Cardiac muscle cell (in vitro differentiated cells and primary cell): Measurements from ENCODE around the gene ISL1. TPM values are rescaled to one million over a fixed set of nuclear protein-coding genes. Genes with fewer than 3 reads are reported as not detected.

ENCODE experiments used
- DNase-seq, 2 donors: peaks; one replicate each; pipeline versions ENCODE4 v3.0.0 to v3.0.0-alpha.2; 2010 to 2017; ENCODE audit warnings: low read depth in 1 of 2, low spot score in 1 of 2
- H3K27ac ChIP-seq: fragments of 200-600 bp; sonication (generic); 2 replicates; pipeline ENCODE4 v1.5.1; 2016
- H3K27me3 ChIP-seq: fragments of 200-600 bp; sonication (generic); 2 replicates; pipeline ENCODE4 v1.6.0; 2016; ENCODE audit warnings: control low read depth
- H3K36me3 ChIP-seq: fragments of 200-600 bp; sonication (generic); 2 replicates; pipeline ENCODE4 v1.5.1; 2016; ENCODE audit warnings: control low read depth
- H3K4me1 ChIP-seq: fragments of 200-600 bp; sonication (generic); 2 replicates; pipeline ENCODE4 v1.8.1; 2017; ENCODE audit warnings: low read depth, mild to moderate bottlenecking, mixed run types
- H3K4me3 ChIP-seq: fragments of 200-600 bp; sonication (generic); 2 replicates; pipeline ENCODE4 v1.5.1; 2016; ENCODE audit warnings: mild to moderate bottlenecking
- H3K9me3 ChIP-seq: fragments of 200-600 bp; sonication (generic); 2 replicates; pipeline ENCODE4 v1.5.1; 2017; ENCODE audit warnings: low read depth, mild to moderate bottlenecking, control low read depth
- polyA plus RNA-seq: library from polyadenylated mRNA; unstranded; fragments of >200 nt; fragmentation: Nextera tagmentation; extraction: Ambion mirVana; gene quantifications from 2 replicates; pipeline ENCODE4 v1.2.1, GENCODE V29; 2016
- total RNA-seq: library from RNA; depleted of rRNA; stranded (reverse); fragments of >200 nt; gene quantifications from 2 replicates; pipeline ENCODE4 v1.2.3, GENCODE V29; 2016
- TF ChIP-seq, protein P1 (sequence below): IDR thresholded peaks from 2 replicates; pipeline ENCODE4 v1.5.1; 2012; ENCODE audit warnings: low read depth, mild to moderate bottlenecking, low read length

The ISL1 gene
- total and polyA plus RNA-seq, 2 experiments from 2014 or later: 10.4 to 11.2 TPM

- H3K27ac ChIP-seq: peak overlapping the region; percentile 89
- TF ChIP-seq, protein P1, sequence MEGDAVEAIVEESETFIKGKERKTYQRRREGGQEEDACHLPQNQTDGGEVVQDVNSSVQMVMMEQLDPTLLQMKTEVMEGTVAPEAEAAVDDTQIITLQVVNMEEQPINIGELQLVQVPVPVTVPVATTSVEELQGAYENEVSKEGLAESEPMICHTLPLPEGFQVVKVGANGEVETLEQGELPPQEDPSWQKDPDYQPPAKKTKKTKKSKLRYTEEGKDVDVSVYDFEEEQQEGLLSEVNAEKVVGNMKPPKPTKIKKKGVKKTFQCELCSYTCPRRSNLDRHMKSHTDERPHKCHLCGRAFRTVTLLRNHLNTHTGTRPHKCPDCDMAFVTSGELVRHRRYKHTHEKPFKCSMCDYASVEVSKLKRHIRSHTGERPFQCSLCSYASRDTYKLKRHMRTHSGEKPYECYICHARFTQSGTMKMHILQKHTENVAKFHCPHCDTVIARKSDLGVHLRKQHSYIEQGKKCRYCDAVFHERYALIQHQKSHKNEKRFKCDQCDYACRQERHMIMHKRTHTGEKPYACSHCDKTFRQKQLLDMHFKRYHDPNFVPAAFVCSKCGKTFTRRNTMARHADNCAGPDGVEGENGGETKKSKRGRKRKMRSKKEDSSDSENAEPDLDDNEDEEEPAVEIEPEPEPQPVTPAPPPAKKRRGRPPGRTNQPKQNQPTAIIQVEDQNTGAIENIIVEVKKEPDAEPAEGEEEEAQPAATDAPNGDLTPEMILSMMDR: no peak
- peak in 1 of 2 donors; percentile 61 for DNase-seq
- H3K36me3 ChIP-seq: no peaks in the 10 kb centered on the region
- no peaks in the 10 kb centered on the region for H3K9me3 ChIP-seq
- H3K4me3 ChIP-seq: peak overlapping the region; percentile 81
- H3K4me1 ChIP-seq: peaks cover 25% of the 10 kb centered on the region
- peaks cover 45% of the 10 kb centered on the region for H3K27me3 ChIP-seq
These were observed 622 bp upstream of the ISL1 start for GRCh38 chr5:51382521-51383130.

GRCh38 chr5:51384281-51384840 lies 1.1 kb downstream of the ISL1 start:
- H3K27ac ChIP-seq: no peak overlapping the region
- H3K4me3 ChIP-seq: peak overlapping the region; percentile 81
- H3K4me1 ChIP-seq: peaks cover 27% of the 10 kb centered on the region
- H3K9me3 ChIP-seq: no peaks in the 10 kb centered on the region
- H3K27me3 ChIP-seq: peaks cover 40% of the 10 kb centered on the region
- DNase-seq: peak in 1 of 2 donors; percentile 2
- TF ChIP-seq, protein P1: no peak
- H3K36me3 ChIP-seq: no peaks in the 10 kb centered on the region

DNA sequence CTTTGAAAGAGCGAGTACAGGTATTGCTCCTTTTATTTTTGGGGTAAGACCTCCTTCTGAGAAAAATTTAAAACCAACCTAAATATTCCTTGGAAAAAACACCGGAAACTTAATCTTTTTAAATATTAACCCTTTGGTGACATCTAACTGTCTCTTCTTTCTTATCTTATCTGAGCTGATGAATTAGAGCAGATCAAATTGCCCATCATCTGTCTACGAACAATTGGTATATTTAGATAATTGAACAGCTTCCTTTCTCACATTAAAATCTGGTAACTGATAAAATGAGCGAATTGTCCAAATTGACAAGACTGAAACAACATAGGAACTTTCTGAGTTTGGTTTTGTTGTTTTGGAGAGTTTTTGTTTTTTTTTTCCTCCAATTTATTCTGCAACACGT lies 2.0 kb downstream of the ISL1 start:
- Histone ChIP-seq H3K36me3 (no peaks in the 10 kb centered on the region), H3K4me1 (peaks cover 29% of the 10 kb centered on the region), H3K4me3 (peak overlapping the region; percentile 81), H3K9me3 (no peaks in the 10 kb centered on the region), H3K27me3 (peaks cover 38% of the 10 kb centered on the region), H3K27ac (no peak overlapping the region)
- TF ChIP-seq, protein P1: no peak
- DNase-seq: no peak

- no peak overlapping the region for H3K27ac ChIP-seq
- H3K9me3 ChIP-seq: no peaks in the 10 kb centered on the region
- H3K27me3 ChIP-seq: peaks cover 38% of the 10 kb centered on the region
- H3K4me3 ChIP-seq: peak overlapping the region; percentile 81
- peaks cover 44% of the 10 kb centered on the region for H3K4me1 ChIP-seq
- H3K36me3 ChIP-seq: no peaks in the 10 kb centered on the region
- TF ChIP-seq, protein P1: no peak
- peak in 1 of 2 donors; percentile 36 for DNase-seq
These were observed 4.0 kb downstream of the ISL1 start for GRCh38 chr5:51386916-51387883.

DNA sequence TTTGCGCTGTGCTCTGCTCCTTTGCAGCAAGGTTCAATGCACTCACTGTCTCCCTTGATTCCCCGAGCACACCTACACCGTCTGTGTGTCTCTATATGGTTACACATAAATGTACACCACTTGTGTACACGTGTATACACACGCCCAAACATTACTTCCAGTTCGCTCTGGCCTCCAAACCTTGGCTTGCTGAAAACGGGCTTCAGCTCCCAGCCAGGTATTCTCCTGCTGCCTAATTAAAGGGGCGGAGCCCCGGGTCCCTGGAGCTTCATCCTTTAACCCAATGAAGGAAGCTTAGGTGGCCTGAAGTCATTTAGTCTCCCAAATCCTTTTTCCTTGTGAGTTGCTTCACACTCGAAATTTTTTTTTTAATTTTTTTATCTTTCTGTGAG lies 4.6 kb downstream of the ISL1 start:
- TF ChIP-seq, protein P1: no peak

More for the DNA sequence above, 4.6 kb downstream of the ISL1 start:
- Histone ChIP-seq H3K9me3 (no peaks in the 10 kb centered on the region), H3K36me3 (no peaks in the 10 kb centered on the region), H3K27ac (no peak overlapping the region), H3K4me3 (peak overlapping the region; percentile 81), H3K4me1 (peaks cover 51% of the 10 kb centered on the region), H3K27me3 (peaks cover 36% of the 10 kb centered on the region)
- DNase-seq: peak in 1 of 2 donors; percentile 2
